Measurements from ENCODE around the gene MIEN1. TPM values are rescaled to one million over a fixed set of nuclear protein-coding genes. Genes with fewer than 3 reads are reported as not detected.

MIEN1 gene
- total and polyA plus RNA-seq, 2 of the 13 experiments (the other 11 are each of a cell fraction or from before 2014, with no cell fraction given), result 40.6 to 56.6 TPM

DNA sequence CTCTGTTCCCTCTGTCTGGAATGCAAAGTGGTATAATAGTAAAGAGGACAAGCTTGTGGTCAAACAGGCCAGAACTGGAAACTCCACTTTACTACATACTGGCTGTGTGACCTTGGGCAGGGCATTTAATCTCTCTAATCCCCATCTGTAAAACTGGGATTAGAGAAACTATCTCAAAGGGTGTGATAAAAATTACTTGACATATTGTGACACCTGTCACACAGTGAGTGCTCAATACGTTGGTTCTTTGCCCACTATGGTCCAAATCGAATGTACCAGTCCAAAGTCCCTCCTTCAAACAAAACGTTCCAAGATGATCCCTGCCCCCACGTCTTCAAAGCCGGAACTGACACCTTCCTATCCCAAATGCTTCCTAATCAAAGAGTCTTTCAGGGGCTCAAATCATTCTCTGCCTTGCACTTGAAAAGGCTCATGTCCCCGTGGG is 43.2 kb downstream of the MIEN1 start:
- Histone ChIP-seq H3K9ac (ENCODE audit: insufficient read depth, low read depth, low read length) (peak overlapping the region; percentile 83), H3K27ac (ENCODE audit: extremely low read length, insufficient read depth, low read length) (peak overlapping the region; percentile 88), H3K36me3 (replicated peaks in 1 of 2; ENCODE audit: control insufficient read depth in 1 of 2, insufficient read depth in 2 of 2, low read length in 2 of 2) (peaks cover 0 to 2% of the 10 kb centered on the region in 2 experiments; a peak in 2 of 5 replicates), H3K9me3 (ENCODE audit: low read length) (no peaks in the 10 kb centered on the region), H4K20me1 (ENCODE audit: insufficient read depth, low read length) (no peaks in the 10 kb centered on the region), H3K4me3 (replicated peaks in 1 of 3; ENCODE audit: insufficient read depth in 1 of 3, low read depth in 2 of 3, low read length in 3 of 3) (peak overlapping the region; percentile 72 to 76 (median 74)), H3K79me2 (ENCODE audit: insufficient read depth, low read length) (no peaks in the 10 kb centered on the region), H3K4me1 (ENCODE audit: insufficient read depth, low read length) (peaks cover 26% of the 10 kb centered on the region), H2AFZ (ENCODE audit: low read length) (peak overlapping the region; percentile 17), H3K27me3 (ENCODE audit: control insufficient read depth in 1 of 2, insufficient read depth in 2 of 2, low read length in 2 of 2) (no peaks in the 10 kb centered on the region; a peak in 1 of 5 replicates), H3K4me2 (ENCODE audit: low read depth, low read length) (peak overlapping the region; percentile 94)
- FAIRE-seq (peak; percentile 43), DNase-seq (ENCODE audit: low spot score) (no peak), ATAC-seq (peak; percentile 6)
- POLR2A ChIA-PET, result interaction anchor here (1.0 to 4.9 kb wide), 11 partner anchors 9 to 487 kb away, joined by 3 to 118 read pairs (median 25); partner anchors contain the start of genes ERBB2, MIEN1, PNMT and RPL19
- 2% methylated on average over 6 of the region's 6 CpGs for WGBS (ENCODE audit: low lambda C conversion rate)
- TSS peak; percentile 84 for BruUV-seq (replicated peaks)
- CTCF ChIA-PET (ENCODE audit: low intra/inter-chr PET ratio, low total read pairs), result no interaction called here
- intact Hi-C loops (cut with micrococcal nuclease; ENCODE audit: unreplicated experiment), result loop anchor here (1.0 kb wide), 1 partner anchor 8 kb away; no protein-coding TSS in a partner anchor
- in situ Hi-C loops (cut with HindIII; ENCODE audit: extremely low pct_ligation_motif_present, low pct_unique_long_range_greater_than_20kb), result no loop called here
- peak; percentile 89; the same call in 1 of the 2 replicates for TF ChIP-seq MEIS2 (CRISPR knock-in tag; IDR thresholded peaks at IDR 0.05)
- peak; percentile 16; the same call in 1 of the 2 replicates for TF ChIP-seq MIXL1 (CRISPR knock-in tag; IDR thresholded peaks at IDR 0.05)
- TF ChIP-seq ZNF121 (CRISPR knock-in tag; IDR thresholded peaks at IDR 0.05), result no peak
- no peak for TF ChIP-seq ZSCAN9 (CRISPR knock-in tag; IDR thresholded peaks at IDR 0.05; ENCODE audit: borderline replicate concordance)
- TF ChIP-seq, protein P1, sequence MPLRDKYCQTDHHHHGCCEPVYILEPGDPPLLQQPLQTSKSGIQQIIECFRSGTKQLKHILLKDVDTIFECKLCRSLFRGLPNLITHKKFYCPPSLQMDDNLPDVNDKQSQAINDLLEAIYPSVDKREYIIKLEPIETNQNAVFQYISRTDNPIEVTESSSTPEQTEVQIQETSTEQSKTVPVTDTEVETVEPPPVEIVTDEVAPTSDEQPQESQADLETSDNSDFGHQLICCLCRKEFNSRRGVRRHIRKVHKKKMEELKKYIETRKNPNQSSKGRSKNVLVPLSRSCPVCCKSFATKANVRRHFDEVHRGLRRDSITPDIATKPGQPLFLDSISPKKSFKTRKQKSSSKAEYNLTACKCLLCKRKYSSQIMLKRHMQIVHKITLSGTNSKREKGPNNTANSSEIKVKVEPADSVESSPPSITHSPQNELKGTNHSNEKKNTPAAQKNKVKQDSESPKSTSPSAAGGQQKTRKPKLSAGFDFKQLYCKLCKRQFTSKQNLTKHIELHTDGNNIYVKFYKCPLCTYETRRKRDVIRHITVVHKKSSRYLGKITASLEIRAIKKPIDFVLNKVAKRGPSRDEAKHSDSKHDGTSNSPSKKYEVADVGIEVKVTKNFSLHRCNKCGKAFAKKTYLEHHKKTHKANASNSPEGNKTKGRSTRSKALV (CRISPR knock-in tag; IDR thresholded peaks at IDR 0.05), result peak; percentile 24; the same call in 1 of the 2 replicates
- no peak for TF ChIP-seq ZNF569 (CRISPR knock-in tag; IDR thresholded peaks at IDR 0.05; ENCODE audit: borderline replicate concordance)
- TF ChIP-seq, protein P2, sequence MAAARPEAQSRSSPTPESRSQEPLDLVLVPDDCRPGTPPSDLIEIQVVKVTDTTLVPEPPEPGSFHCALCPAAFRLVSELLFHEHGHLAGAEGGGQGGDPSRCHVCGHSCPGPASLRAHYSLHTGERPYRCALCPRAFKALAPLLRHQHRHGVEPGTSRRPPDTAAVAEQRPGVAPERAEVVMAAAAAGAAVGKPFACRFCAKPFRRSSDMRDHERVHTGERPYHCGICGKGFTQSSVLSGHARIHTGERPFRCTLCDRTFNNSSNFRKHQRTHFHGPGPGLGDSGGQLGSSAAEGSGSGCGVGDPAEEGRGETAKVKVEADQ (CRISPR knock-in tag; IDR thresholded peaks at IDR 0.05; ENCODE audit: borderline replicate concordance), result no peak
- TF ChIP-seq ZMYM3 (CRISPR knock-in tag; IDR thresholded peaks at IDR 0.05), result no peak
- TF ChIP-seq ZNF614 (CRISPR knock-in tag; IDR thresholded peaks at IDR 0.05; ENCODE audit: borderline replicate concordance), result 0 out of 2 replicates have a peak, but pooled peaks have one; percentile 13
- TF ChIP-seq TFE3 (CRISPR knock-in tag; IDR thresholded peaks at IDR 0.05), result no peak
- no peak for TF ChIP-seq ZNF766 (CRISPR knock-in tag; IDR thresholded peaks at IDR 0.05; ENCODE audit: borderline replicate concordance)
- TF ChIP-seq PBX2 (CRISPR knock-in tag; IDR thresholded peaks at IDR 0.05), result peak; percentile 51; the same call in 1 of the 2 replicates
- peak; percentile 7; the same call in 1 of the 2 replicates for TF ChIP-seq NAIF1 (CRISPR knock-in tag; IDR thresholded peaks at IDR 0.05; ENCODE audit: borderline replicate concordance)
- no peak for TF ChIP-seq SMARCE1 (IDR thresholded peaks at IDR 0.05; ENCODE audit: borderline replicate concordance)
- no peak for TF ChIP-seq MXD4 (CRISPR knock-in tag; IDR thresholded peaks at IDR 0.05)
- no peak for TF ChIP-seq ZNF644 (CRISPR knock-in tag; IDR thresholded peaks at IDR 0.05; ENCODE audit: low read depth)

All from HepG2 (cell line).